WERI-Rb-1 (cell line): Measurements from ENCODE around the gene TMEM117.

Experiments
- DNase-seq: peaks from one replicate; pipeline ENCODE4 v3.0.0-alpha.2; 2020
- H3K27ac ChIP-seq: fragments of 250-450 bp; sonication (Bioruptor Pico); 2 replicates; pipeline ENCODE4 v1.5.1; 2020; ENCODE audit warnings: mild to moderate bottlenecking, moderate library complexity
- H3K27me3 ChIP-seq: fragments of 250-450 bp; sonication (Bioruptor Pico); 2 replicates; pipeline ENCODE4 v1.5.1; 2021; ENCODE audit warnings: mild to moderate bottlenecking, low read depth, moderate library complexity; ENCODE audit not compliant: insufficient read depth, severe bottlenecking
- H3K36me3 ChIP-seq: fragments of 250-450 bp; sonication (Bioruptor Pico); 2 replicates; pipeline ENCODE4 v1.5.1; 2020; ENCODE audit warnings: mild to moderate bottlenecking, moderate library complexity
- H3K4me3 ChIP-seq: 2 replicates; pipeline ENCODE4 v1.5.1; 2011; ENCODE audit warnings: low read depth, mild to moderate bottlenecking, control low read depth, low read length
- H3K9me3 ChIP-seq: fragments of 250-450 bp; sonication (Bioruptor Pico); 2 replicates; pipeline ENCODE4 v1.5.1; 2021; ENCODE audit warnings: mild to moderate bottlenecking, moderate library complexity; ENCODE audit not compliant: severe bottlenecking
- TF ChIP-seq, protein P1 (sequence below): IDR thresholded peaks from 2 replicates; pipeline ENCODE4 v1.5.1; 2011; ENCODE audit warnings: low read depth, mild to moderate bottlenecking, control low read depth, inconsistent platforms, low read length

Gene TMEM117

DNA sequence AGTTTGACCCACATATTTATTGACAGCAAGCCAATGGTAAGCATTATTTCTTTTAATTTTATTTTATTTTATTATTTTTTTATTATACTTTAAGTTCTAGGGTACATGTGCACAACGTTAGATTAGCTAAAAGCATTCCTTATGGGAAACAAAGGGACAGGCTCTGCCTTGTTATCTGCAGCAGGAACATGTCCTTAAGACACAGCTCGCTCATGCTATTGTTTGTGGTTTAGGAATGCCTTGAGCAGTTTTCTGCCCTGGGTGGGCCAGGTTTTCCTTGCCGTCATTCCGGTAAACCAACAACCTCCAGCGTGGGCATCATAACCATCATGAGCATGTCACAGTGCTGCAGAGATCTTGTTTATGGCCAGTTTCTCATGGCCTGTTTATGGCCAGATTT lies 370.2 kb downstream of the TMEM117 start:
- no peaks in the 10 kb centered on the region for H3K9me3 ChIP-seq
- no peaks in the 10 kb centered on the region for H3K27me3 ChIP-seq
- no peaks in the 10 kb centered on the region for H3K36me3 ChIP-seq
- H3K4me3 ChIP-seq: no peak overlapping the region
- no peak for DNase-seq
- TF ChIP-seq, protein P1, sequence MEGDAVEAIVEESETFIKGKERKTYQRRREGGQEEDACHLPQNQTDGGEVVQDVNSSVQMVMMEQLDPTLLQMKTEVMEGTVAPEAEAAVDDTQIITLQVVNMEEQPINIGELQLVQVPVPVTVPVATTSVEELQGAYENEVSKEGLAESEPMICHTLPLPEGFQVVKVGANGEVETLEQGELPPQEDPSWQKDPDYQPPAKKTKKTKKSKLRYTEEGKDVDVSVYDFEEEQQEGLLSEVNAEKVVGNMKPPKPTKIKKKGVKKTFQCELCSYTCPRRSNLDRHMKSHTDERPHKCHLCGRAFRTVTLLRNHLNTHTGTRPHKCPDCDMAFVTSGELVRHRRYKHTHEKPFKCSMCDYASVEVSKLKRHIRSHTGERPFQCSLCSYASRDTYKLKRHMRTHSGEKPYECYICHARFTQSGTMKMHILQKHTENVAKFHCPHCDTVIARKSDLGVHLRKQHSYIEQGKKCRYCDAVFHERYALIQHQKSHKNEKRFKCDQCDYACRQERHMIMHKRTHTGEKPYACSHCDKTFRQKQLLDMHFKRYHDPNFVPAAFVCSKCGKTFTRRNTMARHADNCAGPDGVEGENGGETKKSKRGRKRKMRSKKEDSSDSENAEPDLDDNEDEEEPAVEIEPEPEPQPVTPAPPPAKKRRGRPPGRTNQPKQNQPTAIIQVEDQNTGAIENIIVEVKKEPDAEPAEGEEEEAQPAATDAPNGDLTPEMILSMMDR: no peak
- H3K27ac ChIP-seq: no peak overlapping the region

DNA sequence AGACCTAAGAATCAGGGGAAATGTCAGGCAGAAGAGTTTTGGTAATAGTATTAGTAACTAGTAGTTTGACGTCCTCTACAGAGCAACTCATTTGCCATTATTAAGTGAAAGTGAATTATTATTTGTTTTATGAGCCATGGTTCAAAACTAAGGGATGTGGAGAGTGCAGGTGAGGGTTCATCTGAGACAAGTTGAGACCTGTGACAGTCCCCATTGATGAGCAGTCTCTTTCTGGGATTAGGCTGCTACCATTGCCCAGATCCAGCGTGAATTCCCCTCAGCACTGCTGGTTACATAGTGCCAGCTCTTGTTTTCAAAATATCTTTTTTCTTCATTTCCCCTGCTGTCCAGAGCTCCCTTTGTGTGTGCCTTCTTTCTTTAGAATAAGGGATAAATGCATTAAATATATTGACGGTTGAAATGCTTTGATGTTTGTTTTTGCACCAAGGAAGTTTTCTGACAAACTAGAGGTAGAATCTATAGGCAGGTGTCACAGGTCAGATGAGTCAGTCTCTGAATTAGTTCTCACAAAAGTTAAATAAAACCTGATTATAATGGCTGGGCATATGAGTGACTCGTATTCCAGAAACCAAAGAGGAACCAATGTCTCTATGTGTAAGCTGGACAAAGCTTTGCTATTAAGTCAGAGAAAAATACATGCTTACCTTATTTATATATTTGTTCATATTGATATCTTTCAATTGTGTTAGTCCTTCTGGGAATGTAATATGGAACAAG lies 381.4 kb downstream of the TMEM117 start:
- H3K4me3 ChIP-seq: no peak overlapping the region
- H3K9me3 ChIP-seq: no peaks in the 10 kb centered on the region
- DNase-seq: no peak
- no peaks in the 10 kb centered on the region for H3K36me3 ChIP-seq
- H3K27ac ChIP-seq: no peak overlapping the region
- TF ChIP-seq, protein P1: no peak
- no peaks in the 10 kb centered on the region for H3K27me3 ChIP-seq

DNA sequence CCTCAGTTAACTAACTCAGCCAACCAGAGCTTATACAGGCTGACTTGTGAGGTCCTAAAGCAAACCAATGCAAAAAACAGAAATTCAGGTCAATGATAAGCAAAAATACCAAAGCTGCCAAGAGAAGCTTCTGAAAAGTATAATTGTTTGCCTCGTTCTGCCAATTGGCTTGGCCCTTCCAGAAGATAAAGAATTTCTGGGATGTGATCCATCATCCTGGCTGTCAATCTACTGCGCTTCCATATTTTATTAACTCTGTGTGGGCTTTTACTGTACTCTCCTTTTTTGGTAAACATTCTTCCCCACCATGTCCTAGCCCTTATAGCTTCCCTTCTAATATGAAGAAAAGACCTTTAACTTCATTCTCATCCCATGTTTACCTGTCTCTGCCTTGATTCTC lies 387.9 kb downstream of the TMEM117 start:
- Histone ChIP-seq H3K9me3 (no peaks in the 10 kb centered on the region), H3K4me3 (no peak overlapping the region), H3K27me3 (no peaks in the 10 kb centered on the region), H3K36me3 (no peaks in the 10 kb centered on the region), H3K27ac (no peak overlapping the region)
- TF ChIP-seq, protein P1: no peak
- no peak for DNase-seq

DNA sequence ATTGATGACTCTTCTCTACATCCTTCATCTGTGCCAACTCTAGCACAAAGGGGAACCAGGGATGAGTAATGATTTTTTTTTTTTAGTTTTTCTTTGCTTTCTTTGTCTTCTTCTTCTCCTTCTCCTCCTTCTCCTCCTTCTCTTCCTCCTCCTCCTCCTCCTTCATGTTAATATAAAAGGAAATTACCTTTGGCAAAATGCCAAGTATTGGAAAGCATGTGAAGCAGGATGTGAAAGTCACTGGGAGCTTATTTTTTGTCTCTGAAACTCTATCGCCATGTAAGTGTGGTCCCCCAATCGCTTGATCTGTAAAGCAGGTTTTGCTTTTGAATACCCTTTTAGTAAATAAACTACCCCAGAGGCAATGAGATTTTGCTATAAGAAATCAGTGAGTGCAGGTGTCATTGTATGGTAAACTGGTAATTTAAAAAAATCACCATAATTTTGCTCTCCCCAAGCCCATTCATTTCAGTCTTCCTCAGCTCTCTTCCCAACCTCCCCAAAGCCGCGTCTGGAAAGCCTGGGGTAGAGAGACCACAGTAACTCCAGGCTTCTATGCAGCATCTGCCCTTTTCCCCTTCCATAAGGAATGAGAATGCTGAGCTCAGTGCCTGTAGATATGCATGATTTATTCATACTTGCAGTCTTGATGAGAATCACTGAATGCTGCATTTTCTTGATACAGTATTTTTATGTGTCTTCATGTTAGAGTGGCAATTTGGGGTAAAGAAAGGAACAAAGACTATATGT lies 388.7 kb downstream of the TMEM117 start:
- DNase-seq: no peak
- H3K27ac ChIP-seq: no peak overlapping the region
- H3K9me3 ChIP-seq: no peaks in the 10 kb centered on the region
- TF ChIP-seq, protein P1: no peak
- H3K36me3 ChIP-seq: no peaks in the 10 kb centered on the region
- no peaks in the 10 kb centered on the region for H3K27me3 ChIP-seq
- no peak overlapping the region for H3K4me3 ChIP-seq

DNA sequence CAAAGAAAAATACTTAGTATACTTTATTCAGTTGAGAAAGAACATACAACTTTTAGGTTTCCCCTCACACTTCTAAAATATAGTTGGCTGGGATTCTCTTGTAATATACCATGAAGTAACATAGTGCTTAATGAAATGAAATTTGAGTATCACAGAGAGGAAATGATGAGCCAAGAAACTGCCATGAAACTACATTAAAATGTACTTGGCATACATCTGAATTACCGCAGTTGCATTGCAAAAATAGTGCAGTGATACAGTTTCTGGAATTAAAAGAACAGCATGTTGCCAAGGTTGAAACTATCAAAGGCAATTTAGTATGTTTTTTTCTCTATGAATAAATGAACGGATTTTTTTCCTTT lies 389.2 kb downstream of the TMEM117 start:
- H3K27ac ChIP-seq: no peak overlapping the region
- no peaks in the 10 kb centered on the region for H3K9me3 ChIP-seq
- H3K36me3 ChIP-seq: no peaks in the 10 kb centered on the region
- H3K4me3 ChIP-seq: no peak overlapping the region
- no peak for DNase-seq
- TF ChIP-seq, protein P1: no peak
- H3K27me3 ChIP-seq: no peaks in the 10 kb centered on the region
